Ramos (cell line): ENCODE results near the gene CEACAM8.
"Not testable (repeated sequence)": the region's sequence is repeated elsewhere in the genome, so short reads cannot be mapped to it uniquely, and the experiment has no call there.

Experiments
- in situ Hi-C: fragments of 300-500 bp; cut with MboI; formaldehyde crosslinking; loops from one replicate; pipeline ENCODE4 v1.14.3; 2022; ENCODE audit warnings: low sequenced_read_pairs; ENCODE audit not compliant: unreplicated experiment

CEACAM8 gene

GRCh38 chr19:42594617-42595489, at the start of gene CEACAM8:
CEACAM8 (minus strand) TSS chr19:42594924; CDS start chr19:42594828, 96 bp downstream.
- in situ Hi-C loops, result no loop called here

GRCh38 chr19:42639324-42640092, 44.8 kb upstream of the CEACAM8 start:
- in situ Hi-C loops, result not testable (repeated sequence)

GRCh38 chr19:42635233-42635539, 40.5 kb upstream of the CEACAM8 start:
- in situ Hi-C loops, result no loop called here

GRCh38 chr19:42634409-42635232, 39.9 kb upstream of the CEACAM8 start:
- in situ Hi-C loops, result no loop called here

GRCh38 chr19:42629191-42629590, 34.5 kb upstream of the CEACAM8 start:
- in situ Hi-C loops, result no loop called here

- in situ Hi-C loops, result no loop called here
These were observed 33.9 kb upstream of the CEACAM8 start for GRCh38 chr19:42628411-42629140.

GRCh38 chr19:42627916-42628315, 33.2 kb upstream of the CEACAM8 start:
- in situ Hi-C loops, result no loop called here

- in situ Hi-C loops, result no loop called here
These were observed 31.5 kb upstream of the CEACAM8 start for GRCh38 chr19:42626181-42626580.

- in situ Hi-C loops, result no loop called here
These were observed 24.5 kb upstream of the CEACAM8 start for GRCh38 chr19:42619271-42619670.

GRCh38 chr19:42613666-42614065, 18.9 kb upstream of the CEACAM8 start:
- in situ Hi-C loops, result no loop called here

GRCh38 chr19:42610401-42610915, 15.7 kb upstream of the CEACAM8 start:
- in situ Hi-C loops, result not testable (repeated sequence)

GRCh38 chr19:42606660-42607351, 12.1 kb upstream of the CEACAM8 start:
- in situ Hi-C loops, result no loop called here

- in situ Hi-C loops, result no loop called here
These were observed 7.2 kb upstream of the CEACAM8 start for GRCh38 chr19:42601811-42602443.

- in situ Hi-C loops, result no loop called here
These were observed 1.8 kb upstream of the CEACAM8 start for GRCh38 chr19:42596391-42597072.

GRCh38 chr19:42595550-42596172, 937 bp upstream of the CEACAM8 start:
- in situ Hi-C loops, result no loop called here

GRCh38 chr19:42589792-42590191, 4.9 kb downstream of the CEACAM8 start:
- in situ Hi-C loops, result no loop called here

- in situ Hi-C loops, result no loop called here
These were observed 10.3 kb downstream of the CEACAM8 start for GRCh38 chr19:42584466-42584865.

GRCh38 chr19:42577016-42577415, 17.7 kb downstream of the CEACAM8 start:
- in situ Hi-C loops, result no loop called here
